Left forelimb (tissue), 1 donor: ENCODE data around the gene RTN3.
"Not testable (repeated sequence)": the region's sequence is repeated elsewhere in the genome, so short reads cannot be mapped to it uniquely, and the experiment has no call there.

ENCODE experiments used
- DNase-seq: peaks from one replicate; pipeline ENCODE4 v3.0.0-alpha.2; 2018; ENCODE audit warnings: low spot score

Gene RTN3

DNA sequence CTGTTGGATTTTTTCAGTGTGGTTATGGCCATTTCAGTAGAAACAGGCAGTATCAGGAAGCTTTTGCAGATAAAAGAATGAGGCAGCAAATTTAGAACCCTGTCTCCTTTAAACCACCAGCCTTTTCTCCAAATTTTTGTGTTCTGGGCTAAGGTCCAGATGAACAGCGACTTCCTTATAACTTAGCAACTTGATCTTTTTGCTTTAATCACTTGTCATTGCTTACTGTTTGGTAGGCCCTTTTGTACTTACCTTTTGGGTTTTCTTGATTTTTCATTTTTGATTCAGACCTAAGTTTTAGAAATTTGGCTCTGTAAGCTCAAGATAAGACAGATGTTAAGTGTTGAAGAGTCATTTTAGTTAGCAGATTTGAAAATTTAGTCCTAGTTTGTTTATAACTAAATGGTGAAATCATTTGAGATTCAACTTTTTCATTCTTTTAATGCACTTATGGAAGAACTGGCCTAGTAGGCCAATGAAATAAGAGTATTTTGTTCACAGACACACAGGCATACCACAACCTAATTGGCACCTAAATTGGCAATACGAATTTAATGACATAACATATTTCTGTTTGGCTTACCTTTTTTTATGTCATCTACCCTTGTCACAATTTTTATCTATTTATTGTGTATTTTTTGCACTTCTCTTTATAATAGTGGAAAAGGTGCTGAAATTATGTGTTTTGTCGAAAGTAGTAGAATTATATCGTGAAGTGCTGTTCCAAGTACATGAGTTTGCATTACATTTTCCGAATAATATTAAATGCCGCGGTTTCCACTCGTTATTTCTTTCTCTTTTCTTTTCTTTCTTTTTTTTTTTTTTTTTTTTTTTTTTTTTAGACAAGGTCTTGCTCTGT, 2.1 kb downstream of the RTN3 start:
- no peak for DNase-seq

DNA sequence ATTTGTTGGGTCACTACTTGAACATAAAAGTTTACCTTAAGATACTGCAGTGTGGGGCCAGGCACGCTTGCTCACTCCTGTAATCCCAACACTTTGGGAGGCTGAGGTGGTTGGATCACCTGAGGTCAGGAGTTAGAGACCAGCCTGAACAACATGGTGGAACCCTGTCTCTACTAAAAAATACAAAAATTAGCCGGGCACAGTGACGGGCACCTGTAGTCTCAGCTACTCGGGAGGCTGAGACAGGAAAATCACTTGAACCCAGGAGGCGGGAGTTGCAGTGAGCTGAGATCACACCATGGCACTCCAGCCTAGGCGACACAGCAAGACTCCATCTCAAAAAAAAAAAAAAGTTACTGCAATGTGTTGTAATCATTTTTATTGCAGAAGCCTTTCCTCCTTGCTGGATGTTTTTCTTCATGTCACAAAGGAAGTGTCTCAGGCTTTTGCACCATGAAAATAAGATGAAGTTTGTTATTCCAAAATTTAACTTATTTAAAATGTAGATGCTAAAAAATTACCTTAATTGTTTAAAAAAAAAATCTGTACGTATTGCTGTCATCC, 3.9 kb downstream of the RTN3 start:
- DNase-seq, result not testable (repeated sequence)

DNA sequence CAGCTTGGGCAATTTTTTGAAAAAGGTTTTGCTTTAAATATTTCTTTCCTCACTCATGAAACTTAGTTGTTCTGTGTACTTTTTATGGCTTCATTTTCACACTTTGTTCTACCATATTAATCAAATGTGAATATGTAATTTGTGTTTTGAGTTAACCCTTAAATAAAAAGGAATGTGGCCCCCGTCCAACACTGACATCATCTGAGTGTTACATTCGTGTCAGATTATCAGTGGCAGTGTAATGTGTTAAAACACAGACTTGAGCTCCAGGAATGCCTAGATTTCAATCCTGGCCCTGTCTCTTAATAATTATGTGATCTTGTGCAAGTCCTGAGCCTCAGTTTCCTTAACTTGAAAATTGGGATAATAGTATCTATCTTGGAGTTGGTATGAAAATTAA, 5.6 kb downstream of the RTN3 start:
- no peak for DNase-seq

DNA sequence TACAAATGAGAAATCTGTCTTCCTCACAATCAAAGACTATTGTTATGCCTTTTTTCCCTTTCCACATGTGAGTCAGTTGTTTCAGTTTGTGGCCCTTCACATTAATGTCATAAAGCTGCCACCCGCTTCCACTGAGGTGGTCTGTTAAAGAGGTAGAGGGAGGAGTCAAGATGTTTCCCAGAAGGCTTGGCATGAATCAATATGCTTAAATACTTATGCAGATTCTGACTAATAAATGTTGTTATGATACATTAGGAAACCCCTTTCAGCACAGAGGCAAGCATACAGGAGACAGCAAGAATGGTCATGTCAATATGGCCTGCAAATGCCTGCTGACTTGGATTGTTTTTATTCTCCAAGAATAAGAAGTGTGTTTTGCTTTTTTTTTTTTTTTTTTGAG, 6.5 kb downstream of the RTN3 start:
- no peak for DNase-seq

DNA sequence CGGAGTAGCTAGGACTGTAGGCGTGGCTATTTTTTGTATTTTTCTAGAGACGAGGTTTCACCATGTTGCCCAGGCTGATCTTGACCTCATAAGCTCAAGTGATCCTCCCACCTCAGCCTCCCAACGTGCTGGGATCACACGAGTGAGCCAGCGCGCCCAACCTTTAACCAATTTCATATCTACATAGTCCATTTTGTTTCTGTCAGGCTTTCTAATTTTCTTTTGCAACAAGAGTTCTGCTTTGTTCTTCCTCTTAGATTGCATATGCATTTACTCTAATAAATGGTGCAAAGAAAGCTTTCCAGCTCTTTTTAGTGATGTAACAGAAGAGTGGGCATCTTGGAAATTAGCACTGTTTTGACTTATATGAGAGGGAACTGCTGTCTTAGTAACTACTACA, 13.3 kb downstream of the RTN3 start:
- DNase-seq, result no peak

DNA sequence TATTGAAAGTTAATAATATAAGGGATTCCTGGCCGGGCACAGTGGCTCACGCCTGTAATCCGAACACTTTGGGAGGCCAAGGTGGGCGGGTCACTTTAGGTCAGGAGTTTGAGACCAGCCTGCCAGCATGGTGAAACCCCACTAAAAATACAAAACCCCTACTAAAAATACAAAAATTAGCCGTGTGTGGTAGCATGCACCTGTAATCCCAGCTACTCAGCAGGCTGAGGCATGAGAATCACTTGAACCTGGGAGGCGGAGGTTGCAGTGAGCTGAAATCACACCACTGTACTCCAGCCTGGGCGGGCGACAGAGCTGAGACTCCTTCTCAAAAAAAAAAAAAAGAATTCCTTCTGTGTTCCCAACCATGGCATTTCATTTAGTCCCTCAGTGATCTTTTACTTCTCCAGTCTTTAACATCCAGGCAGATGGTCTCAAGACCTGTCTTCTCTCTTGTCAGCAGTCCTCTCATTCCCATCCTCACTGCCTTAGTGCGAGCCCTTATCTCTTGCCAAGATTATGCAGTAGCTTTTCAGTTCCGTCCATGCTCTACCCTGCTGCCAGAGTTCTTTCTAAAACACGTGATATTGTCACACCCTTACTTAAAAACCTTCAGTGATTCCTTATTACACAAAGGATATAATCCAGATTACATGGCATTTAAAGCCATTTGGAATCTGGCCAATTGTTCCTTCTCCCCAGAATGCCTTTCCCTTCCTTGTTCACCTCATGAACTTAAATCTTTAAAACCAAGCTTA, 17.9 kb downstream of the RTN3 start:
- DNase-seq, result no peak

DNA sequence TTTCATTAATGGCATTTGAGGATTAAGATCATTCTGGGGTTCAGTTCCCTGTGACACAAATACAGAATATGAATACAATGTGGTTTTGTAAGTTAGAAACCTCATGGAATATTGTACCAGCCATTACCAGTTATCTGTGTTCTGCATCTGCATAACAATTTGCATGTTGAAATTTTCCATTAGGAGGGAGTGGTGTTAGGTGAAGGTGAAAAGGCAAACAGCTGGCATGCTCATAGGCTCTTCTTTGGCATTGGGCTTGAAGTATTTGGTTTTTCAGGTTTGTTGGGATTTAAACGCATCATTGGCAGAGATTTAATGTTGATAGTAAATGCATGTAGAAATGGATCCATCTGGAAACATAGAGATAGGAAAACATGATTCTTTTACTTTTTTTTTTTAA, 18.6 kb downstream of the RTN3 start:
- DNase-seq, result no peak

DNA sequence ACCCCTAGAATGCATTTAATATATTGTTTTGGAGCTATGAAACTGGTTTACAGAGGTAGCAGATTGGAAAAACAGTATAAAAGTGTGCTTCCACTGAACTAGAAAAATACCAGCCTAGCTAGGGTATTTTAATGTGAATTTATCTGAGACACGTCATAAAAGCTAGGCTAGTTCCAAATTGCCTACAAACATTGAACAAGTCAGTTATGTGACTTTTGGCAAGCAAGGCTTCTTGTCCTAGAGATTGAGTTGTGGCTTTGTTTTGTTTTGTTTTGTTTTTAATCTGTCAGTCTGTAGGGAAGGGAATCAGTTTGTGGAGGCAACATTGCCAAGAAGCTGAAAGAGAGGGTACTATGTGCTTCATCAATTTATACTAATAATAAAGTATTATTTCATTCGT, 24.2 kb downstream of the RTN3 start:
- no peak for DNase-seq

DNA sequence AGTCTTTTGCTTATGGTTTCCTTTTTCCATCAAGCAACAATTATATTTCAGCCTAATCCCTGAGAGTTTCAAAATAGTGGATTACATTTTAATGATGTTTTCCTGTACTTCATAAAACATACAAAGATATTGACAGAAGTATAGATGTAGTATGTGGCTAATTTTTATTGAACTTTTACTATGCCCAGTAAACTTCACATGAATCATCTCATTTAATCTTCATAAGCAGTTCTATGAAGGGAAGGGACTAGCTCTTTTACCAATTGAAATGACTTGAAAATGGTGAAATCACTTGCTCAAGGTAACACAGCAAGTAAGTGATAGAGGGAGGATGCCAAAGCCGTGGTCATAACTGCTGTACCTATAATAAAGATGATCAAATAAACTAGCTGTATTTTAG, 27.5 kb downstream of the RTN3 start:
- DNase-seq, result no peak

DNA sequence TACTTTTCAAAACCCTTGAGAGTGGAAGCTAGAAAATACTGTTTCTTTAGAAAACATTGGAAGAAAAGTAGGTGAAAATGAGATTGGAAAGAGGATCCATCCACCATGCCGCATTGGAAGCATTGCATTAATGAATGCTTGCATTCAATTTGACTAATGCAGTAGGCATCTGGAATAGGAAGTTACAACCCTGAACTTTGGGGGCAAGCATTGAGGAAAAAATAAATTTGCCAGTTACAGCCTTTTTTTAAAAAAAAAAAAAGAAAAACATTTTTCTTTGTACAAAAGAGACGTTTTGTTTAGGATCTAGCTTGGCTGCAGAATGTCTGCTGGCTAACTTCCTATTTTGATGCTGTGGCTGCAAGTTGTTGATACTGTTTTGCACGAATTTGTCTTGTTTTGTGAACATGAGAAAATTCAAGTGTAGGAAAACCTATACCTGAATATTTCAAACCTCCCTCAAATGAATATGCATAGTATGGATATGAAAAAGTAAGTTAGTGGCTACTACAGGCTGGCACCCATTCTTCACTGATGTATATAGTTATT, 28.1 kb downstream of the RTN3 start:
- no peak for DNase-seq

DNA sequence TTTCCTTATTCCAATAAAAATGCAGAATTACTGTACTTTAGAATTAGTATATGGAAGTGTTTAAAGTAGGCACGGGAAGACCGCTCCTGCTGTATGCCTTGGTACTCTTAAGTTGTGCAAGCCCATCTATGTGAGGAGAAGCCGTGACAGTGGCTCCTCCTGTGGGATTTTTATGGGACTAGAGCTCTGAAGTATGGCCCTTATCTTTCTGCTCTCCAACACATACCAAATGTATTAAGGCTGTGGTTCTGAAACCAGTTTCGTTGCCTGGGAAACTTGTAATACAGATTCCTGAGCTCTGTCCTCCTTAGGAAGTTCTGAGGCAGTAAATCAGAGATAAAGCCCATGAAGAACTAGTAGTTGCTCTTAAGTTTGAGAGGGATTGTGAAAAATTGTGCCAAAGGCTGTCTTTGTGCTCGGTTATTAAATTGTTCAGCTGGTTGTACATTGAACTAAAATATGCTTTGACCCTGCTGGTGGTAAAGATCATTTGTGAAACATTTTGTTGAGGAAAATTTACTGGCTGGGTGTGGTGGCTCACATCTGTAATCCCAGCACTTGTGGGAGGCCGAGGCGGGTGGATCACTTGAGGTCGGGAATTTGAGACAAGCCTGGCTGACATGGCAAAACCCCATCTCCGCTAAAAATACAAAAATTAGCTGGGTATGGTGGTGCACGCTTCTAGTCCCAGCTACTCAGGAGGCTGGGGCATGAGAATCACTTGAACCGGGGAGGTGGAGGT, 29.3 kb downstream of the RTN3 start:
- no peak for DNase-seq

DNA sequence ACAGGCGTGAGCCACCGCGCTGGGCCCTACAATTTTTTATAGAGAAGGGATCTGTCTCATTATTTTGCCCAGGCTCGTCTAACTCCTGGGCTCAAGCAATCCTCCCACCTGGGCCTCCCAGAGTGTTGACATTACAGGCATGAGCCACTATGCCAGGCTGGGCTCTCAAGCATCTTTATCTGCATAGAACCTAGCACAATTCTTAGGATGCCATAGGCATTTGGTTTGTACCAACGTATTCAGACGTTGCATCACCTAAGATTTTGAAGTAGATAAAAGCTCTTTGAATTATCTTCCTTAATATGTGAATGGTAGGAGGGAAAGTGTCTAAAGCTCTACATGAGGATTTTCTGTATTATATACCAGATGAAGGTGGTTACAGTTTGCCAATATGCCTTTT, 30.5 kb downstream of the RTN3 start:
- DNase-seq, result no peak

DNA sequence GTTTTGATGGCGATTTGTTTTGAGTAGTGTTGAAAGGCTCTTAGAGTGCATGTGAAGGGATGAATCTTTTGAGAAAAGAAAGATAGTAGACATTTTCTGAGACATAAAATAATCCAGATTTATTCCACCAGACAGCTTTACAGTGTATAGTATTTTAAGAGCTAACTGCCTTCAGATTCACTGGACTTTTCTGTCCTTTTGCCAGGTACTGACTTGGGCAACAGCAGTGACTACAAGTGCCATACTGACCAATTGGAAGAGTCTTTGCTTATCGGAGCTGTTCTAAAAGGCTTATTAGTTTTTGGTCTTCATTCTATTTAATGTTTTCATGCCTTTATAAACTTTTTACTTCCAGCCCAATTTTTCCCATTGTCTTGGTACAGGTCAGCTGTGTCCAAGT, 32.5 kb downstream of the RTN3 start:
- DNase-seq, result no peak

DNA sequence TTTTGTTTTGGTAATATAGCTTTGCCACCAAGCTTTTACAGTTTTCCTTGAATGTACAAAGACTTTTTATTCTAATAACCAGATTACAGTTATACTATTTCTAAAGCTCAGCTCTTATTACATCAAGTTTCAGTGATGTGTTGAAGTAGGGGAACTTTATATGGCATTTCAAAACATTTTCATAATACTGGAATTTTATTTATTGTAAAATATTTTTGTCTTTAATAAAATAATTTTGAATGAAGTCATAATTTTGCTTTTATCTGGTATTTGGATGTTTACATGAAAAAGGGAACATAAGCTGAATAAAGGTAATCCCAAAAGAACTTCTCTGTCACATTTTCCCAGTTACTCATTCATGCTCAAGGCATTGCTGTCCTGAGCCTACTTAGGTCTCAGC, 34.7 kb downstream of the RTN3 start:
- DNase-seq, result no peak

DNA sequence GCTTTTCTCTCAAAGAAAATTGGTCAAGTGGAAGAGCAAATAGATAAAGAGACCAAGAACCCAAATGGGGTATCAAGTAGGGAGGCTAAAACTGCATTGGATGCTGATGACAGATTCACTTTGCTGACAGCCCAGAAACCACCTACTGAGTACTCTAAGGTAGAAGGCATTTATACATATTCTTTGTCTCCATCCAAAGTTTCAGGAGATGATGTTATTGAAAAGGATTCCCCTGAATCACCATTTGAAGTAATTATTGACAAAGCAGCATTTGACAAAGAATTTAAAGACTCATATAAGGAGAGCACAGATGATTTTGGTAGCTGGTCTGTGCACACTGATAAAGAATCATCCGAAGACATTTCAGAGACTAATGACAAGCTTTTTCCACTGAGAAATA, 37.7 kb downstream of the RTN3 start:
- DNase-seq, result no peak

DNA sequence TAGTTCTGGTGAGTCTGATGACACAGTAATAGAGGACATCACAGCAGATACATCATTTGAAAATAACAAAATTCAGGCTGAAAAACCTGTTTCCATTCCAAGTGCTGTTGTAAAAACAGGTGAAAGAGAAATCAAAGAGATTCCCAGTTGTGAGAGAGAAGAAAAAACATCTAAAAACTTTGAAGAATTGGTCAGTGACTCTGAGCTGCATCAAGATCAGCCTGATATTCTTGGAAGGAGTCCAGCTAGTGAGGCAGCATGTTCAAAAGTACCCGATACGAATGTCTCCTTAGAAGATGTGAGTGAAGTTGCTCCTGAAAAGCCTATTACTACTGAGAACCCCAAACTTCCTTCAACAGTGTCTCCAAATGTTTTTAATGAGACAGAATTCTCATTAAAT, 38.7 kb downstream of the RTN3 start:
- no peak for DNase-seq

DNA sequence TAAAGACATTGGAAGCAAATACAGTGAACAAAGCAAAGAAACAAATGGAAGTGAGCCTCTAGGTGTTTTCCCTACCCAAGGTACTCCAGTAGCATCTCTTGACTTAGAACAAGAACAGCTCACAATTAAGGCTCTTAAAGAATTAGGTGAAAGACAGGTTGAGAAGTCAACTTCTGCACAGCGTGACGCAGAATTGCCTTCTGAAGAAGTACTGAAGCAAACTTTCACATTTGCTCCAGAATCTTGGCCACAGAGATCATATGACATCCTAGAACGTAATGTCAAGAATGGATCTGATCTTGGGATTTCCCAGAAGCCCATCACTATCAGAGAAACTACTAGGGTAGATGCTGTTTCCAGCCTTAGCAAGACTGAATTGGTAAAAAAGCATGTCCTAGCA, 39.3 kb downstream of the RTN3 start:
- DNase-seq, result no peak

DNA sequence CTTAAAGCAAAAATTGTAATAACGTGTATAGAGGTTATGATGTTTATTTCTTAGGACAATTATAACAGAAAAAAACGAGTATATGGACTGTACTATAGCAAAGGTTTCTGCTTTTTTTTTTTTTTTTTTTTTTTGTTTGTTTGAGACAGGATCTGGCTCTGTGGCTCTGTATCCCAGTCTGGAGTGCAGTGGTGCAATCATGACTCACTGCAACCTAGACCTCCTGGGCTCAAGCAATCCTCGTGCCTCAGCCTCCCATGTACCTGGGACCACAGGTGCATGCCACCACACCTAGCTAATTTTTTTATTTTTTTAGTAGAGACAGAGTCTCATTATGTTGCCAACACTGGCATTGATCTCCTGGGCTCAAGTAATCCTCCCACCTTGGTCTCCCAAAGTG, 48.0 kb downstream of the RTN3 start:
- no peak for DNase-seq

DNA sequence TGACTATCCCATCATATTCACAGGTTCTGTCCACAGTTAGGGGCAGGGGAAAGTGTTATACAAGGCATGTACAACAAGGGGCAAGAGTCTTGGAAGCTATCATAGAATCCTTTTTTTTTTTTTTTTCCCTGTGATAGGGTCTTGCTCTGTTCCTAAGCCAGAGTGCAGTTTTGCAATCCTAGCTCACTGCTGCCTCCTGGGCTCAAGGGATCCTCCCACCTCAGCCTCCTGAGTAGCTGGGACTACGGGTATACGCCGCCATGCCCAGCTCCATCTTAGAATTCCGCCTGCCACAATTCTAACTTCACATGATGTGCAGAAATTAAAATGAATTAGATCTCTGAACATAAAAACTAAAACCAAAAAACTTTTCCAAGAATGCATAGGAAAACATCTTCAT, 55.6 kb downstream of the RTN3 start:
- DNase-seq, result no peak

DNA sequence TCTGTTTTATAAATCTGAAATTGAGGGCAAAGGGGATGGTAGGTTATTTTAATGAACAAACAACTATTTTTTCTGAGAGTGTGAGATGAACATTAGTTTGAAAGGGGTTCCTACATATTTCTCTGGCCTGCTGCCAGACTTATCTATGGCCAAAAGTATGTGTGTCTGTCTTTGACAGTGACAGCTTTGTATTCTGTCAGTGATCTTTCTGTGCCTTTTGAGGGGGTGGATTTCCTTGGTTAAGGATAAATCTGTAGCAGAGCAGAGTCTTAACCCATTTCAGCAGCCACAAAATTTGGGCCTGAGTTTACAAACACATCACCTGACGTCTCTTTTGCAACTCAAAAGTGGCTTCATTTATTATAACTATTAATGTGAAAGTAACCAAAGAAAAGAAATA, 56.4 kb downstream of the RTN3 start:
- DNase-seq, result no peak

DNA sequence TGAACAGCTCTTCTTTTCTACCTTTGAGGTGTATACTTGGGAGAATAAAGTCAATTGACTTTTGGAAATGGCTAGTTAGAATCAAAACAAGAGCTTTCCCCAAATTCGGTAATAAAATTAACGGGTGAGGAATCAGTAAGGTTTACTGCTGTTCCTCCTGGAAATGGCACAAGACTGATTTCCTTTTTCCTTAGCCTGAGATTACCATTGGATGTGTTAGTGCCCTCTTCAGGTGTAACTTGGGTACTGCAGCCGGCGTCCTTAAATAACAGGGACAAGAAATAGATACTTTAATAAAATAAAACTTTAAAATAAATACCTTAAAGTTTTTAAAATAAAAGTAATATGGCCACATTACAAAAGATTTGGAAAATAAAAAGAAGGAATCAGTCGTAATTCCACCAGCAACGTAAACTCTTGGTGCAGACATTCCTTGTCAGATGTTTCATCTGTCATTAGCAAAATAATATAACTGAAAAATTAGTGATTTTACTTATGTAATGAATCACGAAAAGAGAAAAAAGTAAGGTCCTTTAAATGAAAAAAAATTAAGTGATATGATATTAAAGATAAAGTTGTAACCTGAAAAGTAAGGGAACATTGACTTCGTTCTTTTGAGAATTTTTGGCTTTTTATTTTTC, 57.5 kb downstream of the RTN3 start:
- no peak for DNase-seq
